ENCODE results near the gene WDR27.

GRCh38 chr6:169714595-169714994, 12.8 kb upstream of the WDR27 start:
- no peak for TF ChIP-seq EZH2phosphoT487 (IDR thresholded peaks at IDR 0.05; ENCODE audit: low read depth, severe bottlenecking, unreplicated experiment)
- no peak for TF ChIP-seq CTCF (IDR thresholded peaks at IDR 0.05; ENCODE audit: poor library complexity)
